Measurements from ENCODE around the gene FAF2.
"Not testable (repeated sequence)": the region's sequence is repeated elsewhere in the genome, so short reads cannot be mapped to it uniquely, and the experiment has no call there.

Gene FAF2

DNA sequence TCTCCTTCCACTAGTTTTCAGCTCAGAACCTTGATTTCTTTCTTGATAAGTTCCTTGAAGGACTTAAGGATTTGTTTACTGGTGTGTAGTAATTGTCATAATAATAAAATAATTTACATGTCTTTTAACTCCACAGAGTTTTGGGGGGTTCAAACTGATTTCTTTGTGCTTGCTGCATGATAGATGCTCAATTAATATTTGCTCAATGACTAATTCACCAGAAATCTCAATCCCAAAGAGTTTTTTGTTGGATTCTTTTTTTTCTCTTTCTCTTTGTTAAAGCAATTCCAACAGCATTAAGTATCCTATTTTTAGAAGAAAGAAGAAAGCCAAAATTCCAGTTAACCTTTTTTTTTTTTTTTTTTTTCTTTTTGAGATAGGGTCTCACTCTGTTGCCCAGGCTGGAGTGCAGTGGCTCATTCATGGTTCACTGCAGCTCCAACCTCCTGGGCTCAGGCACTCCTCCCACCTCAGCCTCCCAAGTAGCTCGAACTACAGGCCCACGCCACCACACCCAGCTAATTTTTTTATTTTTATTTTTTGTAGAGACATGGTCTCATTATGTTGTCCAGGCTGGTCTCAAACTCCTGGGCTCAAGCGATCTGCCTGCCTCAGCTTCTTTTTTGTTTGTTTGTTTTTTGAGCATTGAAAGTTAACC is 10.8 kb downstream of the FAF2 start:
- no peak for DNase-seq (ENCODE audit: low read depth in 2 of 2)

DNA sequence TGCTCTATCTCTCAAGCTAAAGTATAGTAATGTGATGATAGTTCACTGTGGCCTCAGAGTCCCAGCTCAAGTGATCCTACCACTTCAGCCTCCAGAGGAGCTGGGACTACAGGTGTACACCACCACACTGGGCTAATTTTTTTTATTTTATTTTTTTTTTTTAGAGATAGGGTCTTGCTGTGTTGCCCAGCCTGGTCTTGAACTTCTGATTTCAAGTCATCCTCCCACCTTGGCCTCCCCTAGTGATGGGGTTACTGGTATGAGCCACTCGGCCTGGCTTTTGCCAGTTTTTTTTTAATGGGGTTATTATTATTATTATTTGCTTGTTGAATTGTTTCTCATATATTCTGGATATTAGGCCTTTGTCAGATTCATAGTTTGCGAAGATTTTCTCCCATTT is 13.2 kb downstream of the FAF2 start:
- no peak for DNase-seq (ENCODE audit: low read depth in 2 of 2)

DNA sequence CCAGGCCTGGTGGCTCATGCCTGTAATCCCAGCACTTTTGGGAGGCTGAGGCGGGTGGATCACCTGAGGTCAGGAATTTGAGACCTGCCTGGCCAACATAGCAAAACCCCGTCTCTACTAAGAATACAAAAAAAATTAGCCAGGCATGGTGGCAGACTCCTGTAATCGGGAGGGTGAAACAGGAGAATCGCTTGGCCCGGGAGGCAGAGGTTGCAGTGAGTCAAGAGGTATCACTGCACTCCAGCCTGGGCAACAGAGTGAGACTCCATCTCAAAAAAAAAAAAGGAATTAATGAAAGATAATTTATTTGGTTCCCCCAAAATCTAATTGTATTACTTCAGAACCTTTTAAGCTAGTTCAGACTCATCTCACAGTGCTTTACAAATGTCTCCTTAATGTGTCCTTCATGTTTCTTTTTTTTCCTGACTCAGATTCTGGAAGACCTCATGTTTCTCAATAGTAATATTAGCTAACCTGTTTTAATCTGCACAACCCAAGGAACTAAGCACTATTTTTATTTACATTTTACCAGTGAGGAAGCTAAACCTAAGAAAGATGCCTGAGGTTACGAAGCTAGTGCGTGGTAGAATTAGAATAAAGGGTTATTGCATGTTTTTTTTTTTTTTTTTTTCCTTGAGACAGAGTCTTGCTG is 15.1 kb downstream of the FAF2 start:
- DNase-seq (ENCODE audit: low read depth in 2 of 2), result no peak

DNA sequence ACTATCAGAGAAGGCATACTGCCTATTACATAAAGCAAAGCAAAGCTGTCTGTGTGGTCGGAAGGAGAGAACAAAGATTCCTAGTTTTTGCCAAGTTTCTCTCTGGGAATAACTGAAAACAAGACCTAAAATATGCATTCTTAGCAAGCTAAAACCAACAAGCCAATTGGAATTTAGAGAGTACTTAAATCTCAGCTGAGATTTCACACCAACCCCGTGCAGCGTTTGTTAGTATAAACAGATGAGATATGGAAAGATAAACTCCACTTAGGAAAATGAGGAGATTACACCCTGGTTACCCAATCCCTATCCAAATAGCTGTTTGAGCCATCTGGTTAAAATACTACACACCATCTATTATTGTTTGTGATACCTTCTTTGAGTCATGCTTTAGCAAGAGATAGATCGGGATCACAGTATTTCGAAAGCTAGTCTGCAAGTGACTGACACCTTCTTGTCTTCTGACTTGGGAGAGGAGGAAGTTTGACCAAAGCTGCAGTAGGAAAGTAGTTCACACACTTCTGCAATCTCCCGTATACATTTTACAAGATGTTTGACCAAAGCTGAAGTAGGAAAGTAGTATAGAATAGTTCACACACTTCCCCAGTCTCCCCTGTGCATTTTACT is 18.2 kb downstream of the FAF2 start:
- DNase-seq (ENCODE audit: low read depth in 2 of 2), result no peak

DNA sequence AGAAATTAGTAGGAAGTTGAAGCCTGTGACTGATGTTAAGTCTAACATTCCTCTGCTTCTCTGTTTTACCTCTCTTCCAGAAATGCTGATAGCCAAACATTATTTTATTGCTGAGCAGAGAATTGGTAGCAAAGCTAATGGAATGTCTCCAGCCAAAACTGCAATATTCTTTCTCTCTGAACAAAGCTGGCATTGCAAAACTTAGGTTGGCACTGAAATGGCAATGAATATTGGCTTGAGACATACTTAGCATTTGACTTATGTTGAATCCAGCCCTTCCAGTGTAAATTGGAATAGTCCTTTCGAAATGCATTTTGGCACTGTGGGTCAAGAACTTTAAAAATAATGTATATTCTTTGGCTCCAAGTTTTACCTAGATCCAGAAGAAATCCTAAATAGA is 21.1 kb downstream of the FAF2 start:
- DNase-seq (ENCODE audit: low read depth in 2 of 2), result no peak

DNA sequence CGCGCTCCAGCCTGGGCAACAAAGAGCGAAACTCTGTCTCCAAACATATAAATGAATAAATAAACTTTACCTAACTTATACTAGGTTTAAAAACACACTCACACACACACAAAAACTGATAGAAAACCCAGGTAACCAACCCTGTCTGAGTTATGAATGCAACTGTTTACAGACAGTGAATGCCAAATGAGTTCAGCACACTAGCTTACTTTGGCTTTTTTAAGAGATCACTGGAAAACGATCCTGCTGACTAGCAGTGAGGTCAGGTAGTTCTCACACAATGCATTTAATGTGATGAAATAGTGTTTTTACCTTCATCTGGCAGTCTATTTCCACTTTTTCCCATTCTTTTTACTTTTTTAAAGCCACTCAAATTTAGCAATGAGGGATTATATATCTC is 22.4 kb downstream of the FAF2 start:
- DNase-seq (ENCODE audit: low read depth in 2 of 2), result no peak

DNA sequence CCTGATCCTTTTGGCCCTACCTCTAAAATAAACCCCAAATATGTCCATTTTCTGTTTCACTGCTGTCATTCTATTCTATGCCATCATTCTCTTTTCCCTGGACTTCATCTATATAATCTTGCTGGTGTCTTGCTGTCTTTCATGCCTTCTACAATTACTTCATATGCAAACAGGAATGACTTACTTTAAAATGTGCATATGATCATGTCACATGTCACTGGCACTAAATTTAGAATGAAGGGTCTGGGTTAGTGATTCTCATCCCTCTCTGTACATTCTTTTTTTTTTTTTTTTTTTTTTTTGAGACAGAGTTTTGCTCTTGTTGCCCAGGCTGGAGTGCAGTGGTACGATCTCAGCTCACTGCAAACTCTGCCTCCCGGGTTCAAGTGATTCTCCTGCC is 22.9 kb downstream of the FAF2 start:
- no peak for DNase-seq (ENCODE audit: low read depth in 2 of 2)

DNA sequence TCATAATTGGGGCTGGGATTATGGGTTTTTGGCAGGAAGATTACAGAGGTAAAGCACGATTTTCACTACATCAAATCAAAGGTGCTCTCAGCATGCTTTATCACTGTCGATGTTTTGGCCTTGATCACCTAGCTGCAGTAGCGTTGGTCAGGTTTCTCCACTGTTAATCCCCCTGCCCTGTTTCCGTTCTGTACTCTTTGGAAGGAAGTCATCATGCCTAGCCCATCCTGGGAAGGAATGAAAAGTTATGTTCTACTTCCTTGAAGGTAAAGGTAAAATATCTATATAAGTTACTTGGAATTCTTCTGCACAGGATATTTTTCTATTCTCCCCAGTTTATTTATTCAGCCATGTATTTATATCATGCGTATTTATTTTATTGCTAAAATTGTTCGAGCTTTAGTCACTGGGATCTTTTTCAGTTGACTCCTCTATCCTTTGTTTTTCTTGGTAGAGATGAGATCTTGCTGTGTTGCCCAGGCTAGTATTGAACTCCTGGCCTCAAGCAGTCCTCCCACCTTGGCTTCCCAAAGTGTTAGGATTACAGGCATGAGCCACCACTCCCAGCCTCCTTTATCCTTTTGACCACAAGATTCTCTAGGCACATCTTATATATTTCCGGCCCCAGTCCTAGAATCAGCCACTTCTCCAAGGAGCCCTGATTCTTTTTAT is 25.3 kb downstream of the FAF2 start:
- no peak for DNase-seq (ENCODE audit: low read depth in 2 of 2)

DNA sequence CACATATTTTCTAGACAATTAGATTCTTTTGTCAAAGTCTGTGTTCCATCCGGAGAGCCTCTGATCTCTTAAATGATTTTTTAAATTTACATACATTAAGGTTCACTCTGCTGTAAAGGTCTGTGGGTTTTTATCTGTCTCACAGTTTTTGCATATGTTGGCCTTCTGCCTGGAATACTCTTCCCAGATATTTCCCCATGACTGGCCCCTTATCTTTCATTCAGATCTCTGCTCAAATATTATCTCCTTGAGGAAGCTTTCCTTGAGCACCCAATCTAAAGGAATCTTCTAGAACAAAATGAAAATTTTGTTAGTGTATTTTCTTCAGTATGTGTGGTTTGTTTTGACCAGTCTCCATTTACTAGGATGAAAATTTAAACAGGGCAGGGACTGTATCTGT is 26.3 kb downstream of the FAF2 start:
- no peak for DNase-seq (ENCODE audit: low read depth in 2 of 2)

DNA sequence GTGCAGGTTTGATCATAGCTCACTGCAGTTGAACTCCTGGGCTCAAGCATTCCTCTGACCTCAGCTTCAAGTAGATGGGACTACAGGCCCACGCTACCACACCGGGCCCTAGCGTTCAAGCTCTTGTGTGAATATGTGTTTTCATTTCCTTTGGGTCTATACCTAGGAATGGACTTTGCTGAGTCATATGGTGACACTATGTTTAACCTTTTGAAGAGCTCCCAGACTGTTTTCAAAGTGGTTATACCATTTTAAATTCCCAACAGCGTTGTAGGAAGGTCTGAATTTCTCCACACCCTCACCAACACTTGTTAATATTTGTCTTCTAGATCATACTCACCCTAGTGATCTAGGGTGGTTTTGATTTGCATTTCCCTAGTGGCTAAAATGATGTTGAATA is 33.5 kb downstream of the FAF2 start:
- DNase-seq (ENCODE audit: low read depth in 2 of 2), result no peak

DNA sequence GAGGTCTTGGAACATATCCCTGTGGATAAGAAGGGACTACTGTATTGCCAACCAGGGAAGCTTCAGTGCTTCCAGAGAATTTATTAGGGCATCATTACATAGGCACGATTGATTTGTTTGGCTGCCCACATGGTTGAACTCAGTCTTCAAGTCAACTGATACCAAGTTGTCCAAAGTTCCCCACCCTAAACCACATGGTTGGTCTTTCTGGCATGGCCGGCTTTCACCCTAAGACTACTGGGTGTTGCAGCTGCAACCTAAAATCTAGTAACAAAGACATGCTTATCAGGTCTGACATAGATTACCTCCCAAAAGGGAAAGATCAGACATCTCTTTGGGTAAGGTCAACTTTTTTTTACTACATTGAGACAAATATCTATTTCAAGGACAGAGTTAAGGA is 37.0 kb downstream of the FAF2 start:
- DNase-seq (ENCODE audit: low read depth in 2 of 2), result no peak

DNA sequence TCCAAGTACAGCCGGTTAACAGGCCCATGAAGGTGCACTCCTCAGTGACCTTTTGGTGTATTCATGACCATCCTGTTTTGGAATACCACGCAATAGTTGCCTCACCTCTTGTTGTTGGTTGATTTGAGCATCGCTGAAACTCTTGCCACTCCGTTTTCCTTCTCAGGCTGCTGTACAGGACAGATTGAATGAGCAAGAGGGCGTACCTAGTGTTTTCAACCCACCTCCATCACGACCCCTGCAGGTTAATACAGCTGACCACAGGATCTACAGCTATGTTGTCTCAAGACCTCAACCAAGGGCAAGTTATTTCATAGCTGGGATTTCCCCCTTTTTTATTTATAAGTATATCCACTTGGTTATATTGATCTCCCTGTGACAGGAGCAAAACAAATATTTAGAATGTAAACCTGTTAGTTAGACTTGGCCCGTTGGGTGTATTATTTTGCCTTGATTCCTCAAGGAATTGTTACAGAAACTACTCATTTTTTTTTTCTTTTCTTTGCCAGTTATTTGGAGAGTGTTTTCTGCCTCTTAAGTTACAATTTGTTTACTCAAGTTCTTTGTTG is 38.1 kb downstream of the FAF2 start:
- DNase-seq (ENCODE audit: low read depth in 2 of 2), result no peak

DNA sequence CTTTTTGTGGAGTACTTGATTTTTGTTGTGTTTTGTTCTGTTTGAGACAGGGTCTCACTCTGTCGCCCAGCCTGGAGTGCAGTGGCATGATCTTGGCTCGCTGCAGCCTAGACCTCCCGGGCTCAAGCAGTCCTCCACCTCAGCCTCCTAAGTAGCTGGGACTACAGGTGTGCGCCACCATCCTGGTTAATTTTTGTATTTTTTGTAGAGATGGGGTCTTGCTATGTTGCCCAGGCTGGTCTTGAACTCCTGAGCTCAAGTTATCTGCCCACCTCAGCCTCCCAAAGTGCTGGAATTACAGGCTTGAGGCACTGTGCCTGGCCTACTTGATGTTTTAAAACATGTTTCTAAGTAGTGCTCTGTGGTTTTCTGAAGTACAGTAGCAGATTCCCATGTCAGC is 39.0 kb downstream of the FAF2 start:
- not testable (repeated sequence) for DNase-seq (ENCODE audit: low read depth in 2 of 2)

DNA sequence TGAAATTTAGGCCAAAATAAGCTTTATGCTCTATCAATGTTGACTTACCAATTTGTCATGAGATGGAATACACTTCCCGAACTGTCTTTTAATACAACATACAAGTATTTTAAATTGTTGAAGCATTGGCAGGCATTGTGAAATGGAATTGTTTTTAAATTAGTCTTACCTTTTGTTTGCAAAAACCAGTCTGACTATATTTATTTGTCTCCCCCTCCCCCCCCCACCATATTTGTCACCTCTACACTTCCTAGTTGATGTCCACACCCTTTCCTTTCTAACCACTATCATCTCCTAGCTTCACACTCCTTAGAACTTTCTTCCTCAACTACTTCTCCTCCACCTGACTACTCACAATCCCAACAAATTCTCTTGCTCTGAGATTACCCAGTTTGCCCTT is 40.9 kb downstream of the FAF2 start:
- no peak for DNase-seq (ENCODE audit: low read depth in 2 of 2)

DNA sequence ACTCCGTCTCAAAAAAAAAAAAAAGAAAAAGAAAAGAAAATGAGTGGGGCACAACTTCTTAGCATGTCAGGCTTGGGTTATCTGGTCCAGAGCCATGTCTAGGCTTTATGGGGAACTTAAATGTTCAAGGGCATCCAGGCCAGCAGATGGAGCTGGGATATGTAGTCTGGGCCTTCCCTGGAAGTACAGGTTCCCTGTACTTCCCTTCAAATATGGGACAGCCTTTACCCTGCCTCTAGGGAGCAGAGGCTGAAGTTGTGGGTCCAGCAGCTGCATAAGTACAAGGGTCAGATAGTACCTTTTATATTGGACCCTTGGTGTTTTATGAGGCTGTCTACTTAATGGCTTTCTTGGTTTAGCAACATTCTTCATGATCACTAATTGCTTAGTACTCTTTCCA is 42.1 kb downstream of the FAF2 start:
- no peak for DNase-seq (ENCODE audit: low read depth in 2 of 2)

DNA sequence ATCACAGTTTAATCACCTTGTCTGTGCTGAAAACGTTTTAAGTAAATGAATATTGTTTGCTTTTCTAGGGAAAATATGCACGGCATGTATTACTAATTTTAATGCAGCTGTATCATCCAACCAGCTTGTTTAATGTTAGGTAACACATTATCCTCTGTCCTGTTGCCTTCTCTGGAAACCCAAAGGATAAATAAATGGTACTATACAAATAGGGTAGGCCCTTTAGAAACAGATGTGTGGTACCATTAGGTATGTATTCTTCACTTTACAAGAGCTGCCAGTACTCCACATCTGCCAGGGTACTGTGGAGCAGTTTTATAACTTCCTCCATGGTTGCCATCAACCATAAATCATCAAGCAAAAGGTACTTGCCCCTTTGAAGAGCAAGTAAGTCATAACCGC is 42.9 kb downstream of the FAF2 start:
- no peak for DNase-seq (ENCODE audit: low read depth in 2 of 2)

DNA sequence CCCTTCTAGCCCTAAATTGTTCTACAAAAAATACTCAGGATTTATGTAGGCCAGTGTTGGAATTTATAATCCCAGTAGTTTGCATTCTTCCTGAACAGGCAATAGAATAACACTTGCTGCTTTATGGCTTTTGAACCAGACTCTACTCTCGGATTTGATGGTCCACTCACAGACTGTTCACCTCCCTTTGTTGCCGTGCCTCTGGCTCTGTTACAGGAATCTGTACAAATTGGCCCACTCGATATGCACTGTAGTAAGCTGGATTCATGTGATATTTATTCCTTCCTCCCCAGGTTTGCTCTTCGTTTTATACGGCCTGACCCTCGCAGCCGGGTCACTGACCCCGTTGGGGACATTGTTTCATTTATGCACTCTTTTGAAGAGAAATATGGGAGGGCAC is 43.7 kb downstream of the FAF2 start:
- DNase-seq (ENCODE audit: low read depth in 2 of 2), result no peak

DNA sequence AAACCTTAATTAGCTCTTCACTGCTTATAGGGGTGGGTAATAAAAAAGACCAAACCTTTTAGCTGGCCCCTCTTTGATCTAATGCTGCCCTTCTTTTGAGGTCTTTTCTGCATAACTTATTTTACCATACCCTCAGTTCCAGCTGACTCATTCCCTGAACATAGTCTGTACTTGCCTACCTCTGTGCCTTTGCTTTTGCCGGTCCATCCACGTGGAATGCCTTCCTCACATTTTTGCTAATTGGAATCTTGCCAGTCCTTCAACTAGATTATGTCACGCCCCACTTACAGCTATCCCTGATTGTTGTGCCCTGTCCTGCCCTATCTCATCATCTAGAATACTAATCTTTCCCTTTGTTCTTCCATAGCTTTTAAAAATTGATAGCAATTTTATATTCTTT is 44.2 kb downstream of the FAF2 start:
- DNase-seq (ENCODE audit: low read depth in 2 of 2), result no peak

DNA sequence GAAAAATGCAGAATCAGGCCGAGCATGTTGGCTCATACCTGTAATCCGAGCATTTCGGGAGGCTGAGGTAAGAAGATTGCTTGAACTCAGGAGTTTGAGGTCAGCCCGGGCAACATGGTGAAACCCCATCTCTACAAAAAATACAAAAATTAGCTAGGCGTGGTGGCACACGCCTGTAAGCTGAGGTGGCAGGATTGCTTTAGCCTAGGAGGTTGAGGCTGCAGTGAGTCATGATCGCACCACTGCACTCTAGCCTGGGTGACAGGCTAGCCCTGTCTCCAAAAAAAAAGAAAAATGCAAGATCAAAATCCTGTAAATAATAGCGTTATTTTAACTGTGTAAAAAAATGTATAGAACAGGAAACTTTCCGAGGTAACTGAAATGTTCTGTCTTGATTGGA is 49.7 kb downstream of the FAF2 start:
- no peak for DNase-seq (ENCODE audit: low read depth in 2 of 2)

DNA sequence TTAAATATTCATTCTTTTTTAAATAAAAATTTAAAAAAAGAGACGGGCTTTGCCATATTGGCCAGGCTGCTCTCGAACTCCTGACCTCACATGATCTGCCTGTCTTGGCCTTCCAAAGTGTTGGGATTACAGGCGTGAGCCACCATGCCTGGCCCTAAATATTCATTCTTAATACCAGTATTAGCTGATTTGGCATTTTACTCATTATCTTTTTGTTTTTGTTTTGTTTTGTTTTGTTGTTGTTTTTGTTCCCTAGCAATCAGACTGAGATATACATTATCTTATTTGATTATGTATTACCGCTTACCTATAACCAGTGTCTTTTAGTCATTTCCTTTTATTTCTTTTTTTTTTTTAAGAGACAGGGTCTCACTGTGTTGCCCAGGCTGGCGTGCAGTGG is 51.1 kb downstream of the FAF2 start:
- DNase-seq (ENCODE audit: low read depth in 2 of 2), result no peak

DNA sequence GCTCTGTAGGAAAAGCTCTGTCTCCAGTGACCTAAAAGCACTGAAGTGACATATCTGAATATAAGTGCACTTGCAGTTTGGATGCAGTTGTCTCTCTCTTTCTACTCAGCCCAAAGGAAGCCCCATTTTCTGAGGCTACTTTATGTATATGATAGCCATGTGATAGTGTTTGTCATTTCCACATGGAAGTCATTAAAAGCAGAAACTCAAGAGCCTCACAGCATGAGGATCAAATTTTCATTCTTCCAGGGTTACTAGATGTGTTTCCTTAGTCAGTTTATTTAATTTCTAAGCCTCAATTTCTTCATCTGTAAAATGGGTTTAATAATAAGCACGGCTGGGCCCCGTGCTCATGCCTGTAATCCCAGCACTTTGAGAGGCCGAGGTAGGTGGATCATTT is 52.3 kb downstream of the FAF2 start:
- no peak for DNase-seq (ENCODE audit: low read depth in 2 of 2)

DNA sequence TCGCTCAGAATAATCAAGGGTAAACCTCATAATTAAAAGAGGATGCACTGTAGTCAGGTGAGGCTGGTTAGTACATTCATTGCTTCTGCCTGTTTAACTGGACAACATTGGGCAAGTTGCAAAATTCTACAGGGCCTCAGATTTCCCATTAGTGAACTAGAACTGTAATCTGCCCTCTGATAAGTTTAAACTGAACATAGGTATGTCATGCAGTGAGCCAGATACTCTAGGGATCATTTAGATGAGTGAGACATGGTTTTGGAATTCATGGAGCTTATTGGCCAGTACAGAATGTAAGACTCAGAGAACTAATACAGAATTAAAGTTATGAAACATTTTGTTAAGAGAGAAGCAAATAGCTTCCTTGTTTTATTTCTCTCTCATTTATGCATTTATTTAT is 53.1 kb downstream of the FAF2 start:
- no peak for DNase-seq (ENCODE audit: low read depth in 2 of 2)

DNA sequence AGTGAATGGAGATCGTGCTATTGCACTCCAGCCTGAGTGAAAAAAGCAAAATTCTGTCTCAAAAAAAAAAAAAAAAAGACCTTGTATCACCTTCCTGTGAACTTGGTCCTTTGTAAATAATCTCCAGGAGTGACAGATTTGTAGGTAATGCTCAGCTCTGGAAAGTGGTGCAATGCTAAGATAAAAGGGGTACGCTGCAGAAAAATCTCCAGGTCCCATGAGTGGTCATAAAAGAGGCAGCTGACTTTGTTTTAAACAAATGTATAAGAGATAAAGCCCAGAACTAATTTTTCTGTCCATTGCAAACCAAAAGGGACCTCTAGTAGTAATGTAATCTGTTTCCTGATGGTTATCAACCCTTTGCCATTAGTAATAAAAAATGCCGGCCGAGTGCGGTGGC is 55.3 kb downstream of the FAF2 start:
- DNase-seq (ENCODE audit: low read depth in 2 of 2), result no peak
